HCT116 (cell line): ENCODE measurements around the gene LCN2. TPM values are rescaled to one million over a fixed set of nuclear protein-coding genes. Genes with fewer than 3 reads are reported as not detected.

Experiments
- ATAC-seq: fragments of 200-7000 bp; cut with Tn5 transposase; 2 replicates; pipeline ENCODE4 v1.9.1; 2020; ENCODE audit warnings: mild to moderate bottlenecking, moderate library complexity
- BruUV-seq: library from RNA; stranded (reverse); fragments of 400-500 nt; replicated peaks from 2 replicates; lab custom pipeline; 2021; lab: Mats Ljungman, UMichigan
- CTCF ChIA-PET: fragments of 300-600 bp; sonication (Branson Sonifier 250); formaldehyde crosslinking; loops from one replicate; lab custom pipeline; 2021; ENCODE audit warnings: antibody characterized with exemption; lab: Charles Lee
- POLR2A ChIA-PET: fragments of 300-600, 350-600 bp; sonication (Branson Sonifier 250); formaldehyde crosslinking; loops from one replicate; lab custom pipeline; 2021; ENCODE audit warnings: antibody characterized with exemption; lab: Charles Lee
- RAD21 ChIA-PET, 2 experiments: fragments of 300-600 bp; sonication (Branson Sonifier 250); formaldehyde crosslinking; loops; one replicate each; lab custom pipeline; 2023; ENCODE audit warnings: low total read pairs in 2 of 2; ENCODE audit not compliant: uncharacterized antibody in 2 of 2, unreplicated experiment in 2 of 2, low non-redundant PET in 1 of 2; lab: Charles Lee
- DNase-seq: peaks from one replicate; pipeline ENCODE4 v3.0.0-alpha.2; 2010; ENCODE audit warnings: low read depth, low spot score
- H2AFZ ChIP-seq: fragments of 200-600 bp; shearing (Covaris generic), sonication (generic); 2 replicates; pipeline ENCODE4 v1.6.1; 2017; ENCODE audit warnings: low read depth, mixed run types, mixed read lengths, antibody characterized with exemption, low read length; ENCODE audit not compliant: poor library complexity, severe bottlenecking
- H3K27ac ChIP-seq: 2 replicates; pipeline ENCODE4 v1.5.1; 2012; ENCODE audit warnings: low read depth, low read length
- H3K27me3 ChIP-seq: fragments of 200-600 bp; sonication (generic); 2 replicates; pipeline ENCODE4 v1.6.1; 2016; ENCODE audit warnings: mixed run types, low read length, mixed read lengths; ENCODE audit not compliant: insufficient read depth
- H3K36me3 ChIP-seq, 2 experiments: fragments of 200-500 bp in 1 of 2; fragments of 200-600 bp in 1 of 2; sonication (Bioruptor generic) in 1 of 2; sonication (generic) in 1 of 2; 2 replicates each; pipeline versions ENCODE4 v1.5.1 to v1.6.1; 2014 to 2016; ENCODE audit warnings: low read length in 2 of 2, inconsistent platforms in 1 of 2, mixed read lengths in 1 of 2, mixed run types in 1 of 2; ENCODE audit not compliant: insufficient read depth in 2 of 2, control insufficient read depth in 1 of 2
- H3K4me1 ChIP-seq, 2 experiments: fragments of 200-600 bp in 1 of 2; sonication (generic) in 1 of 2; 2 replicates each; pipeline versions ENCODE4 v1.5.1 to v1.6.1; 2012 to 2017; ENCODE audit warnings: low read length in 2 of 2, inconsistent platforms in 1 of 2, mild to moderate bottlenecking in 1 of 2, mixed read lengths in 1 of 2, mixed run types in 1 of 2, moderate library complexity in 1 of 2; ENCODE audit not compliant: insufficient read depth in 2 of 2, control insufficient read depth in 1 of 2
- H3K4me2 ChIP-seq: fragments of 200-600 bp; sonication (generic); 2 replicates; pipeline ENCODE4 v1.6.1; 2017; ENCODE audit warnings: mixed run types, low read length, mixed read lengths
- H3K4me3 ChIP-seq, 2 experiments: fragments of 200-600 bp in 1 of 2; sonication (generic) in 1 of 2; replicated peaks in 1 of 2; 2 replicates each; pipeline ENCODE4 v1.5.1; 2011 to 2016; ENCODE audit warnings: low read length in 2 of 2, control low read depth in 1 of 2, low read depth in 1 of 2, mild to moderate bottlenecking in 1 of 2, mixed read lengths in 1 of 2, mixed run types in 1 of 2
- H3K79me2 ChIP-seq: fragments of 200-600 bp; sonication (generic); 2 replicates; pipeline ENCODE4 v1.6.1; 2017; ENCODE audit warnings: mild to moderate bottlenecking, mixed run types, low read length, moderate library complexity, mixed read lengths; ENCODE audit not compliant: insufficient read depth
- H3K9ac ChIP-seq: fragments of 200-600 bp; sonication (generic); 2 replicates; pipeline ENCODE4 v1.6.1; 2016; ENCODE audit warnings: low read length, mixed read lengths
- H3K9me2 ChIP-seq: fragments of 200-600 bp; sonication (generic), shearing (Covaris generic); 2 replicates; pipeline ENCODE4 v1.6.1; 2017; ENCODE audit warnings: mixed run types, mild to moderate bottlenecking, moderate library complexity; ENCODE audit not compliant: insufficient read depth
- H3K9me3 ChIP-seq, 2 experiments: fragments of 200-500 bp in 1 of 2; fragments of 200-600 bp in 1 of 2; sonication (Bioruptor generic) in 1 of 2; sonication (generic) in 1 of 2; 2 replicates each; pipeline ENCODE4 v1.6.1; 2014 to 2017; ENCODE audit warnings: low read length in 2 of 2, mixed read lengths in 2 of 2, inconsistent platforms in 1 of 2, low read depth in 1 of 2, mild to moderate bottlenecking in 1 of 2, mixed run types in 1 of 2, moderate library complexity in 1 of 2; ENCODE audit not compliant: control insufficient read depth in 1 of 2, insufficient read depth in 1 of 2
- H4K20me1 ChIP-seq: fragments of 200-600 bp; sonication (generic), shearing (Covaris generic); 2 replicates; pipeline ENCODE4 v1.6.1; 2017; ENCODE audit warnings: mixed run types, mild to moderate bottlenecking, moderate library complexity; ENCODE audit not compliant: insufficient read depth
- CBX3 ChIP-seq: IDR thresholded peaks from 2 replicates; pipeline ENCODE4 v1.6.1; 2012; ENCODE audit warnings: low read depth
- CEBPB ChIP-seq: IDR thresholded peaks from 2 replicates; pipeline ENCODE4 v1.6.1; 2012; ENCODE audit warnings: low read depth
- EGR1 ChIP-seq: IDR thresholded peaks from 2 replicates; pipeline ENCODE4 v1.6.1; 2012; ENCODE audit warnings: low read depth
- ELF1 ChIP-seq: IDR thresholded peaks from 2 replicates; pipeline ENCODE4 v1.6.1; 2012; ENCODE audit warnings: low read depth, borderline replicate concordance
- EZH2 ChIP-seq: fragments of 200-600 bp; sonication (generic); IDR thresholded peaks from 2 replicates; pipeline ENCODE4 v1.6.1; 2017; ENCODE audit warnings: antibody characterized with exemption, mixed run types
- EZH2phosphoT487 ChIP-seq: fragments of 200-600 bp; IDR thresholded peaks from 2 replicates; pipeline ENCODE4 v1.6.1; 2018; ENCODE audit warnings: antibody characterized with exemption, borderline replicate concordance
- FOSL1 ChIP-seq: IDR thresholded peaks from 2 replicates; pipeline ENCODE4 v1.6.1; 2012; ENCODE audit warnings: low read depth
- JUND ChIP-seq: IDR thresholded peaks from 2 replicates; pipeline ENCODE4 v1.6.1; 2012
- POLR2A ChIP-seq: IDR thresholded peaks from 2 replicates; pipeline ENCODE4 v1.7.0; 2011; ENCODE audit warnings: borderline replicate concordance; ENCODE audit not compliant: insufficient read depth, insufficient read length; ENCODE audit errors: extremely low read depth
- POLR2AphosphoS5 ChIP-seq: IDR thresholded peaks from 2 replicates; pipeline ENCODE4 v1.6.1; 2011; ENCODE audit warnings: mild to moderate bottlenecking, low read depth, low read length, moderate library complexity
- SIN3A ChIP-seq: IDR thresholded peaks from 2 replicates; pipeline ENCODE4 v1.6.1; 2012; ENCODE audit warnings: low read depth
- SP1 ChIP-seq: IDR thresholded peaks from 2 replicates; pipeline ENCODE4 v1.6.1; 2012; ENCODE audit warnings: low read depth
- SRF ChIP-seq: IDR thresholded peaks from 2 replicates; pipeline ENCODE4 v1.6.1; 2012; ENCODE audit warnings: low read depth
- TCF7L2 ChIP-seq: IDR thresholded peaks from 2 replicates; pipeline ENCODE4 v1.7.0; 2011; ENCODE audit warnings: borderline replicate concordance, inconsistent platforms; ENCODE audit not compliant: insufficient read depth, insufficient read length; ENCODE audit errors: extremely low read depth
- YY1 ChIP-seq: IDR thresholded peaks from 2 replicates; pipeline ENCODE4 v1.6.1; 2011; ENCODE audit warnings: low read length, low read depth, moderate library complexity, mild to moderate bottlenecking; ENCODE audit not compliant: insufficient replicate concordance; ENCODE audit errors: extremely low read depth
- ZFX ChIP-seq: fragments of 450-650 bp; IDR thresholded peaks from 2 replicates; pipeline ENCODE4 v1.6.1; 2017
- intact Hi-C: fragments of 100-400 bp; cut with micrococcal nuclease; formaldehyde crosslinking; loops from 2 replicates; pipeline ENCODE4 v1.10.0; 2022
- total RNA-seq: library from RNA; stranded (reverse); gene quantifications from one replicate; pipeline ENCODE4 v1.2.1, GENCODE V29; 2021; ENCODE audit not compliant: unreplicated experiment
- TF ChIP-seq, protein P1 (sequence below): IDR thresholded peaks from 2 replicates; pipeline ENCODE4 v1.6.1; 2012
- TF ChIP-seq, protein P2 (sequence below): IDR thresholded peaks from 2 replicates; pipeline ENCODE4 v1.6.1; 2012; ENCODE audit warnings: low read depth
- TF ChIP-seq, protein P3 (sequence below): IDR thresholded peaks from 2 replicates; pipeline ENCODE4 v1.6.1; 2011; ENCODE audit warnings: mild to moderate bottlenecking, low read length, moderate library complexity; ENCODE audit not compliant: insufficient replicate concordance; ENCODE audit errors: extremely low read depth

The LCN2 gene
- total RNA-seq, 1 experiment from 2014 or later = 9.2 TPM

DNA sequence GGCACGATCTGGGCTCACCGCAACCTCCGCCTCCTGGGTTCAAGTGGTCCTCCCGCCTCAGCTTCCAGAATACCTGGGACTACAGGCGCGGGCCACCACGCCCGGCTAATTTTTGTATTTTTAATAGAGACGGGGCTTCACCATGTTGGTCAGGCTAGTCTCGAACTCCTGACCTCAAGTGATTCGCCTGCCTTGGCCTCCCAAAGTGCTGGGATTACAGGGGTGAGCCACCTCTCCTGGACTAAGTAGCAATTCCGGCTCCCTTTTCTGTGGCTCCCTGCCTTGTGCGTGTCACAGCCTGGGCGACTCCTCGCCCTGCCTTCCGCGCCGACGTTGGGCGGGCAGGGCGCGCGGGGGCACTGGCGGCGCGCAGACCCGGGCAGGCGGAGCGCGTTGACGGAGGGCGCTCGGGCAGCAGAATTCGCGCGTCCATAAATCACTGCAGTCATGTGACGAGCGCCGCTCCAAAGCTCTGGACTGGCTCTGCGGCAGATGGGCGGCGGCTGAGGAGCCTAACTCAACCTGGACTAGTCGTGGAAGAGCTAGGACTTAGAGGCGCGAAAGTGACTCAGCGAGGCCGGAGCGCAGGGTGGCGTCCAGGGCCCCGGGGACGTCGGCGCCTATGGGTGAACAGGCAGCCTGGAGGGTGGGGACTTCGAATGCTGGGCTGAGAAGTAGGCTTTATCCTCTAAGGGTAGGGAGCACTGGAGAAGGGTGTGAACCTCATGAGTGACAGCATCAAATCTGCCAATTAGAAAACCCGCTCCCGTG, 43.5 kb downstream of the LCN2 start:
- Histone ChIP-seq H3K4me1 (peaks cover 16 to 33% of the 10 kb centered on the region in 2 experiments), H3K9me2 (no peaks in the 10 kb centered on the region), H3K79me2 (peaks cover 20% of the 10 kb centered on the region), H3K4me2 (peak overlapping the region; percentile 90), H3K4me3 (peak overlapping the region; percentile 89 to 90), H3K27ac (peak overlapping the region; percentile 91), H4K20me1 (no peaks in the 10 kb centered on the region), H3K9me3 (no peaks in the 10 kb centered on the region), H3K27me3 (no peaks in the 10 kb centered on the region), H3K9ac (peak overlapping the region; percentile 97), H3K36me3 (peaks cover 2 to 4% of the 10 kb centered on the region in 2 experiments; a peak in 2 of 4 replicates), H2AFZ (no peak overlapping the region)
- DNase-seq = peak; percentile 95
- ChIA-PET POLR2A (interaction anchor here (0.5 to 1.3 kb wide), 5 partner anchors 26 to 475 kb away, joined by 3 to 5 read pairs (median 3); partner anchors contain the start of gene BBLN), CTCF (interaction anchor here (1.0 to 1.7 kb wide), 2 partner anchors 9 to 11 kb away, joined by 4 to 5 read pairs; partner anchors contain the start of gene DNM1), RAD21 (no interaction called here)
- ATAC-seq = peak; percentile 86
- intact Hi-C loops = loop anchor here (10.0 kb wide), 1 partner anchor 152 kb away; the partner anchor contains the start of gene SLC27A4
- BruUV-seq = TSS peak; percentile 27
- TF ChIP-seq FOSL1 (no peak), SIN3A (no peak), SRF (no peak), POLR2AphosphoS5 (peak; percentile 60), YY1 (peak; percentile 38), POLR2A (no peak), SP1 (no peak), TCF7L2 (peak; percentile 27), JUND (no peak), ELF1 (no peak), CBX3 (no peak), EZH2phosphoT487 (no peak), CEBPB (no peak), EZH2 (no peak), ZFX (no peak), EGR1 (no peak)
- TF ChIP-seq, protein P1, sequence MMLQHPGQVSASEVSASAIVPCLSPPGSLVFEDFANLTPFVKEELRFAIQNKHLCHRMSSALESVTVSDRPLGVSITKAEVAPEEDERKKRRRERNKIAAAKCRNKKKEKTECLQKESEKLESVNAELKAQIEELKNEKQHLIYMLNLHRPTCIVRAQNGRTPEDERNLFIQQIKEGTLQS = no peak
- TF ChIP-seq, protein P2, sequence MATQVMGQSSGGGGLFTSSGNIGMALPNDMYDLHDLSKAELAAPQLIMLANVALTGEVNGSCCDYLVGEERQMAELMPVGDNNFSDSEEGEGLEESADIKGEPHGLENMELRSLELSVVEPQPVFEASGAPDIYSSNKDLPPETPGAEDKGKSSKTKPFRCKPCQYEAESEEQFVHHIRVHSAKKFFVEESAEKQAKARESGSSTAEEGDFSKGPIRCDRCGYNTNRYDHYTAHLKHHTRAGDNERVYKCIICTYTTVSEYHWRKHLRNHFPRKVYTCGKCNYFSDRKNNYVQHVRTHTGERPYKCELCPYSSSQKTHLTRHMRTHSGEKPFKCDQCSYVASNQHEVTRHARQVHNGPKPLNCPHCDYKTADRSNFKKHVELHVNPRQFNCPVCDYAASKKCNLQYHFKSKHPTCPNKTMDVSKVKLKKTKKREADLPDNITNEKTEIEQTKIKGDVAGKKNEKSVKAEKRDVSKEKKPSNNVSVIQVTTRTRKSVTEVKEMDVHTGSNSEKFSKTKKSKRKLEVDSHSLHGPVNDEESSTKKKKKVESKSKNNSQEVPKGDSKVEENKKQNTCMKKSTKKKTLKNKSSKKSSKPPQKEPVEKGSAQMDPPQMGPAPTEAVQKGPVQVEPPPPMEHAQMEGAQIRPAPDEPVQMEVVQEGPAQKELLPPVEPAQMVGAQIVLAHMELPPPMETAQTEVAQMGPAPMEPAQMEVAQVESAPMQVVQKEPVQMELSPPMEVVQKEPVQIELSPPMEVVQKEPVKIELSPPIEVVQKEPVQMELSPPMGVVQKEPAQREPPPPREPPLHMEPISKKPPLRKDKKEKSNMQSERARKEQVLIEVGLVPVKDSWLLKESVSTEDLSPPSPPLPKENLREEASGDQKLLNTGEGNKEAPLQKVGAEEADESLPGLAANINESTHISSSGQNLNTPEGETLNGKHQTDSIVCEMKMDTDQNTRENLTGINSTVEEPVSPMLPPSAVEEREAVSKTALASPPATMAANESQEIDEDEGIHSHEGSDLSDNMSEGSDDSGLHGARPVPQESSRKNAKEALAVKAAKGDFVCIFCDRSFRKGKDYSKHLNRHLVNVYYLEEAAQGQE = no peak
- TF ChIP-seq, protein P3, sequence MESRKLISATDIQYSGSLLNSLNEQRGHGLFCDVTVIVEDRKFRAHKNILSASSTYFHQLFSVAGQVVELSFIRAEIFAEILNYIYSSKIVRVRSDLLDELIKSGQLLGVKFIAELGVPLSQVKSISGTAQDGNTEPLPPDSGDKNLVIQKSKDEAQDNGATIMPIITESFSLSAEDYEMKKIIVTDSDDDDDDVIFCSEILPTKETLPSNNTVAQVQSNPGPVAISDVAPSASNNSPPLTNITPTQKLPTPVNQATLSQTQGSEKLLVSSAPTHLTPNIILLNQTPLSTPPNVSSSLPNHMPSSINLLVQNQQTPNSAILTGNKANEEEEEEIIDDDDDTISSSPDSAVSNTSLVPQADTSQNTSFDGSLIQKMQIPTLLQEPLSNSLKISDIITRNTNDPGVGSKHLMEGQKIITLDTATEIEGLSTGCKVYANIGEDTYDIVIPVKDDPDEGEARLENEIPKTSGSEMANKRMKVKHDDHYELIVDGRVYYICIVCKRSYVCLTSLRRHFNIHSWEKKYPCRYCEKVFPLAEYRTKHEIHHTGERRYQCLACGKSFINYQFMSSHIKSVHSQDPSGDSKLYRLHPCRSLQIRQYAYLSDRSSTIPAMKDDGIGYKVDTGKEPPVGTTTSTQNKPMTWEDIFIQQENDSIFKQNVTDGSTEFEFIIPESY = no peak
